NCI-H2227 treated with DMSO at 0.1 percent for 48 hours (cell line): ENCODE measurements around the gene CHCHD4.

Experiments used
- DNase-seq: peaks from one replicate; lab custom pipeline; 2025; lab: John Stamatoyannopoulos, UW

CHCHD4 gene

GRCh38 chr3:14124615-14125192, at the start of gene CHCHD4, which contains the start of gene TMEM43:
CHCHD4 (minus strand) TSS chr3:14124870; CDS start chr3:14124676, 194 bp downstream.
TMEM43 (plus strand) TSS chr3:14125052; CDS start chr3:14125194, 142 bp downstream.
- DNase-seq: peak; percentile 95

- no peak for DNase-seq
Observed at GRCh38 chr3:14172496-14172895, 47.8 kb upstream of the CHCHD4 start.

GRCh38 chr3:14170531-14171159, 46.0 kb upstream of the CHCHD4 start:
- no peak for DNase-seq

- DNase-seq: no peak
Observed at GRCh38 chr3:14169871-14170270, 45.2 kb upstream of the CHCHD4 start.

GRCh38 chr3:14169435-14169834, 44.8 kb upstream of the CHCHD4 start:
- DNase-seq: no peak

GRCh38 chr3:14166877-14167603, 42.4 kb upstream of the CHCHD4 start:
- DNase-seq: no peak

GRCh38 chr3:14162178-14162577, 37.5 kb upstream of the CHCHD4 start:
- no peak for DNase-seq

GRCh38 chr3:14161282-14161681, 36.6 kb upstream of the CHCHD4 start:
- DNase-seq: no peak

- DNase-seq: no peak
Observed at GRCh38 chr3:14159426-14159825, 34.8 kb upstream of the CHCHD4 start.

GRCh38 chr3:14158370-14158769, 33.7 kb upstream of the CHCHD4 start:
- DNase-seq: no peak

GRCh38 chr3:14157951-14158350, 33.3 kb upstream of the CHCHD4 start:
- no peak for DNase-seq

- no peak for DNase-seq
Observed at GRCh38 chr3:14156843-14157561, 32.3 kb upstream of the CHCHD4 start.

GRCh38 chr3:14156201-14156600, 31.5 kb upstream of the CHCHD4 start:
- no peak for DNase-seq

GRCh38 chr3:14154895-14155440, 30.3 kb upstream of the CHCHD4 start:
- no peak for DNase-seq

GRCh38 chr3:14154276-14154675, 29.6 kb upstream of the CHCHD4 start:
- no peak for DNase-seq

- no peak for DNase-seq
Observed at GRCh38 chr3:14153663-14154062, 29.0 kb upstream of the CHCHD4 start.

- no peak for DNase-seq
Observed at GRCh38 chr3:14152963-14153355, 28.3 kb upstream of the CHCHD4 start.

- no peak for DNase-seq
Observed at GRCh38 chr3:14152233-14152962, 27.7 kb upstream of the CHCHD4 start.

GRCh38 chr3:14151471-14152083, 26.9 kb upstream of the CHCHD4 start:
- no peak for DNase-seq

- DNase-seq: no peak
Observed at GRCh38 chr3:14150491-14151230, 26.0 kb upstream of the CHCHD4 start.
